H1 (cell line): ENCODE data around the gene ZBP1. TPM values are rescaled to one million over a fixed set of nuclear protein-coding genes. Genes with fewer than 3 reads are reported as not detected.

ENCODE experiments used
- CTCF ChIA-PET: fragments of 300-600 bp; sonication (Branson Sonifier 250); formaldehyde crosslinking; loops from one replicate; lab custom pipeline; 2021; ENCODE audit not compliant: partially characterized antibody; lab: Charles Lee
- POLR2A ChIA-PET: fragments of 300-600 bp; sonication (Branson Sonifier 250); formaldehyde crosslinking; loops from one replicate; lab custom pipeline; 2021; ENCODE audit warnings: inconsistent platforms; ENCODE audit not compliant: partially characterized antibody; lab: Charles Lee
- DNase-seq, 2 experiments: peaks; one replicate each; pipeline versions ENCODE4 v3.0.0 to v3.0.0-alpha.2; 2010 to 2022; ENCODE audit warnings: low spot score in 2 of 2, low read depth in 1 of 2, mixed read lengths in 1 of 2
- FAIRE-seq: peaks from 2 replicates; lab custom pipeline; 2011; peaks lifted over from hg19 to GRCh38; lab: Jason Lieb, UNC
- H2AFZ ChIP-seq: 2 replicates; pipeline ENCODE4 v1.8.1; 2012; ENCODE audit warnings: low read length, inconsistent platforms
- H2AK5ac ChIP-seq: 2 replicates; pipeline ENCODE4 v1.6.1; 2013; ENCODE audit warnings: low read depth, low read length
- H2BK120ac ChIP-seq: replicated peaks from 2 replicates; pipeline ENCODE3; 2013; ENCODE audit warnings: low read depth, low read length, inconsistent platforms
- H2BK12ac ChIP-seq: 2 replicates; pipeline ENCODE4 v1.6.1; 2013; ENCODE audit warnings: low read depth, low read length
- H2BK15ac ChIP-seq: 2 replicates; pipeline ENCODE4 v1.6.1; 2013; ENCODE audit warnings: low read length
- H2BK20ac ChIP-seq: 2 replicates; pipeline ENCODE4 v1.6.1; 2013; ENCODE audit warnings: low read length
- H2BK5ac ChIP-seq: 2 replicates; pipeline ENCODE4 v1.6.1; 2013; ENCODE audit warnings: low read depth, low read length
- H3K14ac ChIP-seq: 2 replicates; pipeline ENCODE4 v1.6.1; 2013; ENCODE audit warnings: inconsistent platforms; ENCODE audit not compliant: insufficient read length
- H3K18ac ChIP-seq: 2 replicates; pipeline ENCODE4 v1.6.1; 2013; ENCODE audit warnings: low read length; ENCODE audit errors: extremely low read depth
- H3K23ac ChIP-seq: 2 replicates; pipeline ENCODE4 v1.6.1; 2013; ENCODE audit warnings: inconsistent platforms; ENCODE audit not compliant: insufficient read length
- H3K23me2 ChIP-seq: 2 replicates; pipeline ENCODE4 v1.6.1; 2013; ENCODE audit warnings: low read depth, low read length
- H3K27ac ChIP-seq: 2 replicates; pipeline ENCODE4 v1.6.1; 2011; ENCODE audit warnings: low read depth, low read length, inconsistent platforms
- H3K27me3 ChIP-seq, 4 experiments: replicated peaks in 1 of 4; 1 replicate in 1 of 4; 2 replicates in 3 of 4; pipeline versions ENCODE4 v1.6.1 to v1.8.1; 2011 to 2013; ENCODE audit warnings: low read length in 3 of 4, mild to moderate bottlenecking in 3 of 4, inconsistent platforms in 2 of 4, mixed read lengths in 2 of 4, moderate library complexity in 1 of 4; ENCODE audit not compliant: control insufficient read depth in 3 of 4, insufficient read depth in 3 of 4; ENCODE audit errors: extremely low read depth in 1 of 4
- H3K36me3 ChIP-seq, 4 experiments: 2 replicates each; pipeline versions ENCODE4 v1.6.1 to v1.8.1; 2011 to 2013; ENCODE audit warnings: mild to moderate bottlenecking in 4 of 4, low read length in 3 of 4, moderate library complexity in 2 of 4, control low read depth in 1 of 4, inconsistent platforms in 1 of 4; ENCODE audit not compliant: insufficient read depth in 4 of 4, control insufficient read depth in 2 of 4
- H3K4ac ChIP-seq: replicated peaks from 2 replicates; pipeline ENCODE3; 2013; ENCODE audit warnings: low read length, low read depth, mixed read lengths, inconsistent platforms; ENCODE audit not compliant: insufficient read length
- H3K4me1 ChIP-seq, 4 experiments: replicated peaks in 1 of 4; 1 replicate in 1 of 4; 2 replicates in 3 of 4; pipeline versions ENCODE4 v1.6.1 to v1.8.1; 2011 to 2013; ENCODE audit warnings: low read length in 3 of 4, inconsistent platforms in 2 of 4, mixed read lengths in 1 of 4; ENCODE audit not compliant: insufficient read depth in 4 of 4, control insufficient read depth in 3 of 4
- H3K4me2 ChIP-seq, 2 experiments: 2 replicates each; pipeline versions ENCODE4 v1.6.1 to v1.8.1; 2011 to 2013; ENCODE audit warnings: low read depth in 2 of 2, low read length in 2 of 2, control low read depth in 1 of 2, inconsistent platforms in 1 of 2, mild to moderate bottlenecking in 1 of 2; ENCODE audit not compliant: insufficient read depth in 1 of 2
- H3K4me3 ChIP-seq, 4 experiments: fragments of 200-600, 300-600 bp in 1 of 4; sonication (generic), shearing (Covaris generic), sonication (Bioruptor Twin) in 1 of 4; 2 replicates each; pipeline versions ENCODE4 v1.5.1 to v1.8.1; 2011 to 2016; ENCODE audit warnings: low read length in 4 of 4, low read depth in 3 of 4, control low read depth in 2 of 4, inconsistent platforms in 2 of 4, mild to moderate bottlenecking in 2 of 4, mixed read lengths in 1 of 4, moderate library complexity in 1 of 4; ENCODE audit not compliant: insufficient read depth in 2 of 4; ENCODE audit errors: extremely low read depth in 1 of 4
- H3K56ac ChIP-seq: replicated peaks from 2 replicates; pipeline ENCODE3; 2013; ENCODE audit warnings: low read depth, mild to moderate bottlenecking, mixed read lengths, low read length, inconsistent platforms; ENCODE audit not compliant: insufficient read length
- H3K79me1 ChIP-seq: 2 replicates; pipeline ENCODE4 v1.6.1; 2013; ENCODE audit warnings: low read depth, low read length, control low read depth
- H3K79me2 ChIP-seq, 2 experiments: 2 replicates each; pipeline versions ENCODE4 v1.6.1 to v1.8.1; 2012 to 2013; ENCODE audit warnings: low read length in 2 of 2, mild to moderate bottlenecking in 2 of 2, inconsistent platforms in 1 of 2; ENCODE audit not compliant: insufficient read depth in 2 of 2, control insufficient read depth in 1 of 2
- H3K9ac ChIP-seq, 4 experiments: replicated peaks in 1 of 4; 1 replicate in 1 of 4; 2 replicates in 3 of 4; pipeline versions ENCODE4 v1.6.1 to v1.8.1; 2011 to 2013; ENCODE audit warnings: low read depth in 3 of 4, low read length in 3 of 4, control low read depth in 2 of 4, mild to moderate bottlenecking in 2 of 4, moderate library complexity in 2 of 4, inconsistent platforms in 1 of 4; ENCODE audit errors: extremely low read depth in 1 of 4
- H3K9me3 ChIP-seq, 2 experiments: 2 replicates each; pipeline versions ENCODE4 v1.6.1 to v1.8.1; 2012 to 2013; ENCODE audit warnings: mild to moderate bottlenecking in 2 of 2, moderate library complexity in 2 of 2, control low read depth in 1 of 2, inconsistent platforms in 1 of 2, low read depth in 1 of 2, low read length in 1 of 2, mixed read lengths in 1 of 2; ENCODE audit not compliant: insufficient read depth in 2 of 2
- H4K20me1 ChIP-seq, 2 experiments: replicated peaks in 1 of 2; 2 replicates each; pipeline versions ENCODE3 to v1.8.1; 2011 to 2013; ENCODE audit warnings: inconsistent platforms in 2 of 2, low read length in 2 of 2, mild to moderate bottlenecking in 1 of 2; ENCODE audit not compliant: insufficient read depth in 2 of 2, control insufficient read depth in 1 of 2
- H4K5ac ChIP-seq: 2 replicates; pipeline ENCODE4 v1.6.1; 2013; ENCODE audit warnings: low read length, low read depth, mixed read lengths, inconsistent platforms; ENCODE audit not compliant: insufficient read length
- H4K8ac ChIP-seq: 2 replicates; pipeline ENCODE4 v1.8.0; 2013; ENCODE audit warnings: mild to moderate bottlenecking, moderate library complexity, low read length, inconsistent platforms; ENCODE audit not compliant: insufficient read depth; ENCODE audit errors: extremely low read depth
- H4K91ac ChIP-seq: replicated peaks from 2 replicates; pipeline ENCODE3; 2013; ENCODE audit warnings: low read length, mixed read lengths, inconsistent platforms; ENCODE audit not compliant: insufficient read length
- ASH2L ChIP-seq: fragments of 200-600, 300-600 bp; sonication (generic); IDR thresholded peaks from one replicate; pipeline ENCODE4 v1.7.1; 2017; ENCODE audit warnings: low read length
- BRCA1 ChIP-seq: IDR thresholded peaks from 2 replicates; pipeline ENCODE4 v1.6.1; 2012; ENCODE audit warnings: low read depth, low read length, improper control_type of control experiment
- CBX5 ChIP-seq: fragments of 300-800, 300-1000 bp; sonication (generic); IDR thresholded peaks from 2 replicates; pipeline ENCODE4 v1.7.1; 2016; ENCODE audit warnings: antibody characterized with exemption, low read length, low read depth
- CEBPB ChIP-seq: IDR thresholded peaks from 2 replicates; pipeline ENCODE4 v1.6.1; 2012; ENCODE audit warnings: low read depth, low read length
- EZH2 ChIP-seq: fragments of 200-600 bp; sonication (generic); IDR thresholded peaks from 2 replicates; pipeline ENCODE4 v1.7.1; 2012; ENCODE audit warnings: low read depth, mild to moderate bottlenecking, moderate library complexity, low read length, inconsistent platforms; ENCODE audit not compliant: severe bottlenecking
- NRF1 ChIP-seq: IDR thresholded peaks from 2 replicates; pipeline ENCODE4 v1.6.1; 2011; ENCODE audit warnings: mild to moderate bottlenecking, low read depth, low read length, improper control_type of control experiment
- RAD21 ChIP-seq, 2 experiments: IDR thresholded peaks in 1 of 2; conservative IDR thresholded peaks in 1 of 2; 2 replicates each; pipeline ENCODE4 v1.6.1; 2011; ENCODE audit warnings: low read depth in 2 of 2, low read length in 2 of 2, improper control_type of control experiment in 1 of 2, inconsistent platforms in 1 of 2, mild to moderate bottlenecking in 1 of 2, moderate library complexity in 1 of 2
- SIX5 ChIP-seq: IDR thresholded peaks from 2 replicates; pipeline ENCODE4 v1.6.1; 2011; ENCODE audit warnings: mild to moderate bottlenecking, low read depth, low read length
- YY1 ChIP-seq: IDR thresholded peaks from 2 replicates; pipeline ENCODE4 v1.6.1; 2011; ENCODE audit warnings: low read depth, mild to moderate bottlenecking, low read length
- WGBS, 2 experiments: shearing (Covaris generic) in 1 of 2; methylation state at CpG; one replicate each; pipeline versions ENCODE4 v1.1.6 to v1.1.7; 2013 to 2015; ENCODE audit warnings: low lambda C conversion rate in 2 of 2, mixed read lengths in 2 of 2, inconsistent platforms in 1 of 2, low coverage in 1 of 2, missing lambda C conversion rate in 1 of 2; ENCODE audit not compliant: insufficient replicate concordance in 2 of 2, insufficient coverage in 1 of 2, insufficient read length in 1 of 2; ENCODE audit errors: extremely low coverage in 1 of 2, missing lambda C conversion rate in 1 of 2; 5-methylcytosine and 5-hydroxymethylcytosine counted together
- polyA plus RNA-seq, 7 experiments: library from polyadenylated mRNA; depleted of rRNA in 3 of 7; stranded (reverse) in 5 of 7; unstranded in 2 of 7; fragments of >200 nt in 5 of 7; fragments of 200-250 nt in 2 of 7; gene quantifications; 1 replicate in 5 of 7; 2 replicates in 1 of 7; 4 replicates in 1 of 7; pipeline versions ENCODE4 v1.2.1 to v1.2.3, GENCODE V29; 2011 to 2013; ENCODE audit warnings: missing spikeins in 2 of 7, mixed read lengths in 2 of 7
- total RNA-seq: library from RNA; stranded (reverse); fragmentation: NEBNext Ultra II Directional; extraction: Animal tissue kit (Norgen Biotek cat#: 25700); gene quantifications from 2 replicates; pipeline ENCODE4 v1.2.1, GENCODE V29; 2021
- TF ChIP-seq, protein P1 (sequence below): IDR thresholded peaks from 2 replicates; pipeline ENCODE4 v1.6.1; 2012; ENCODE audit warnings: low read length, inconsistent platforms

ZBP1 gene
- total and polyA plus RNA-seq, 2 of the 8 experiments (the other 6 are each of a cell fraction or from before 2014, with no cell fraction given): not detected

DNA sequence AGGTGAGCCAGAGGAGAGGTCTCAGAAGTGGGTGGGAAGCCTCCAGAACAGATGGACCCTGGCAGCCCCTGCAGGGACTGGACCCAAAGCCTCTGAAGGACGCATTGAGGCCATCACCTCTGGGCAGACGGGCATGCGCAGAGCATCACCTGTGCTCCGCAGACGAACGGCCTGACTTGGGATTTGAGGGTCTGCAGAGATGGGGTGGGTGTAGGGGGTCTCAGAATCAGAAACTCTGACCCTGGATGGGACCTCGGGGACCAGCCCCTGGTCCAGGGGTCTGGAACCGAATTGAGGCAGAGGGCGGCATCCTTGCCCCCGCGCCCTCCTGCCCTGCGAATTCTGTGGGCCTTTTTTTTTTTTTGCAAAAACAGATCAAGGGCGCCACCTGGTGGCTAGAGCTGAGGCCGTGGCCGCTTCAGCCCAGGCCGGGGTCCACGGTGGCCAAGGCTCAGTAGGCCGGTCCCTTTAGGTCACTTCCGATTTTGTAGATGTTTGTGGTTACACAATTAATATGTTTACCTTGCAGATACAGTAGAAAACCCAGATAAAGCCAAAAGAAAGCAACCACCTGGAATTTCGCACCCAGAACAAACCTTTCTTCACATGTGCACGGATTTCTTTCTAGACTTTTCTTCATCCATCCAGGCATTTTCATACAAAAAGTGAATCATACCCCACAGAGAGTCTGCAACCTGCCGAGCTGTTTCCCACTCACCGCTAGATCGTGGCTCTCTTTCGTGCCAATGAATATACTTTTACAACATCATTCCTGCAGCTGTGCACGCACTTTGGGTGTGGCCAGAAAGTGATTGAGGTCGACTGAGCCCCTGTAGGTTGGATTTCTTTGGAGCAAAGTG, 25.9 kb downstream of the ZBP1 start:
- Histone ChIP-seq H4K5ac (no peak overlapping the region), H2AFZ (no peak overlapping the region), H3K56ac (no peak overlapping the region), H2BK120ac (no peak overlapping the region), H3K23ac (no peak overlapping the region), H2BK15ac (no peak overlapping the region), H3K14ac (no peak overlapping the region), H2AK5ac (no peak overlapping the region), H2BK12ac (no peak overlapping the region), H3K79me1 (no peaks in the 10 kb centered on the region), H3K4me2 (no peak overlapping the region), H3K18ac (no peak overlapping the region), H2BK5ac (no peak overlapping the region), H4K20me1 (no peaks in the 10 kb centered on the region), H3K9me3 (no peaks in the 10 kb centered on the region), H3K27ac (no peak overlapping the region), H4K91ac (no peak overlapping the region), H3K23me2 (no peaks in the 10 kb centered on the region), H3K27me3 (no peaks in the 10 kb centered on the region), H3K4me1 (no peaks in the 10 kb centered on the region; a peak in 3 of 7 replicates), H3K36me3 (no peaks in the 10 kb centered on the region), H2BK20ac (no peak overlapping the region), H3K4ac (no peak overlapping the region), H4K8ac (no peak overlapping the region; the same call in none of the 2 replicates), H3K9ac (no peak overlapping the region), H3K79me2 (no peaks in the 10 kb centered on the region), H3K4me3 (no peak overlapping the region)
- POLR2A ChIA-PET: interaction anchor here (0.6 kb wide), 1 partner anchor 669 kb away, joined by 3 read pairs; no protein-coding TSS in a partner anchor
- WGBS, 2 experiments: 55% methylated on average over 23 of the region's 27 CpGs; no CpG with 5 or more reads in 1 of the 2 experiments
- CTCF ChIA-PET: interaction anchor here (0.6 to 10.7 kb wide), 19 partner anchors 10 to 616 kb away, joined by 3 to 194 read pairs (median 6); no protein-coding TSS in a partner anchor
- peak; percentile 31 to 93 for DNase-seq
- peak; percentile 70 for FAIRE-seq
- TF ChIP-seq RAD21 (IDR thresholded peaks at IDR 0.05 in 1 of 2, conservative IDR thresholded peaks at IDR 0.05 in 1 of 2; ENCODE audit: low read depth in 2 of 2, low read length in 2 of 2) (peak; percentile 89 to 93), NRF1 (no peak), EZH2 (no peak), ASH2L (no peak), BRCA1 (no peak), SIX5 (no peak), YY1 (no peak), CBX5 (no peak), CEBPB (no peak)
- TF ChIP-seq, protein P1, sequence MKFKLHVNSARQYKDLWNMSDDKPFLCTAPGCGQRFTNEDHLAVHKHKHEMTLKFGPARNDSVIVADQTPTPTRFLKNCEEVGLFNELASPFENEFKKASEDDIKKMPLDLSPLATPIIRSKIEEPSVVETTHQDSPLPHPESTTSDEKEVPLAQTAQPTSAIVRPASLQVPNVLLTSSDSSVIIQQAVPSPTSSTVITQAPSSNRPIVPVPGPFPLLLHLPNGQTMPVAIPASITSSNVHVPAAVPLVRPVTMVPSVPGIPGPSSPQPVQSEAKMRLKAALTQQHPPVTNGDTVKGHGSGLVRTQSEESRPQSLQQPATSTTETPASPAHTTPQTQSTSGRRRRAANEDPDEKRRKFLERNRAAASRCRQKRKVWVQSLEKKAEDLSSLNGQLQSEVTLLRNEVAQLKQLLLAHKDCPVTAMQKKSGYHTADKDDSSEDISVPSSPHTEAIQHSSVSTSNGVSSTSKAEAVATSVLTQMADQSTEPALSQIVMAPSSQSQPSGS: no peak
